Left lung (tissue), 10 donors: ENCODE measurements around the gene HAS3. TPM values are rescaled to one million over a fixed set of nuclear protein-coding genes. Genes with fewer than 3 reads are reported as not detected.
A peak's percentile ranks its signal among the peaks of the same experiment; 100 is the strongest.

Experiments used
- ATAC-seq: fragments of 200-7000 bp; cut with Tn5 transposase; one replicate; pipeline ENCODE4 v1.9.1; 2020; ENCODE audit warnings: moderate library complexity
- DNase-seq, 4 donors: peaks; one replicate each; pipeline ENCODE4 v3.0.0-alpha.2; 2013 to 2020
- H3K27ac ChIP-seq, 2 donors: fragments of 200-600 bp; sonication (generic) in 1 of 2; one replicate each; pipeline versions ENCODE4 v1.5.0 to v1.8.0; 2020 to 2021
- H3K27me3 ChIP-seq, 2 donors: fragments of 200-600 bp; sonication (generic) in 1 of 2; one replicate each; pipeline versions ENCODE4 v1.5.0 to v1.8.0; 2020 to 2021
- H3K36me3 ChIP-seq, 2 donors: fragments of 200-600 bp; sonication (generic) in 1 of 2; one replicate each; pipeline versions ENCODE4 v1.5.0 to v1.8.0; 2020 to 2021
- H3K4me1 ChIP-seq, 2 donors: fragments of 200-600 bp; one replicate each; pipeline ENCODE4 v1.8.0; 2021
- H3K4me3 ChIP-seq, 2 donors: fragments of 200-600 bp; sonication (generic) in 1 of 2; one replicate each; pipeline versions ENCODE4 v1.5.0 to v1.8.0; 2020 to 2021; ENCODE audit warnings: mild to moderate bottlenecking in 1 of 2
- H3K9me3 ChIP-seq, 2 donors: fragments of 200-600 bp; sonication (generic) in 1 of 2; one replicate each; pipeline versions ENCODE4 v1.5.0 to v1.8.0; 2020 to 2021
- CTCF ChIP-seq, 2 donors: fragments of 200-600 bp; sonication (generic) in 1 of 2; IDR thresholded peaks; one replicate each; pipeline versions ENCODE4 v1.5.0 to v1.8.0; 2021; ENCODE audit warnings: antibody characterized with exemption in 2 of 2
- intact Hi-C, 2 donors: fragments of 100-400 bp; cut with DNase I; formaldehyde crosslinking; loops; one replicate each; pipeline versions ENCODE4 v1.11.2 to v1.14.2; 2022
- polyA plus RNA-seq, 6 donors: library from polyadenylated mRNA; unstranded; fragments of 120-200 nt; gene quantifications; one replicate each; pipeline ENCODE4 v1.2.1, GENCODE V29; 2013; ENCODE audit not compliant: insufficient read length in 6 of 6
- total RNA-seq, 2 donors: library from RNA; stranded (reverse); fragmentation: NEBNext Ultra II Directional; extraction: Animal tissue kit (Norgen Biotek cat#: 25700); gene quantifications; one replicate each; pipeline ENCODE4 v1.2.1, GENCODE V29; 2021
- donor health status: DM: no; HTN: yes; CAD: no.
- donor health status: DM: no; HTN: no; CAD: no.

The HAS3 gene
- total and polyA plus RNA-seq, 8 donors, result 13.3 to 202 (median 158) TPM

- TF ChIP-seq CTCF (IDR thresholded peaks at IDR 0.05), result no peak
- ATAC-seq, result no peak
- intact Hi-C loops, result loop anchor here in 1 of 2 donors (10.0 kb wide), 1 partner anchor 216 kb away; no protein-coding TSS in a partner anchor
- peaks cover 0 to 34% of the 10 kb centered on the region in 2 donors for H3K27me3 ChIP-seq
- H3K36me3 ChIP-seq, result peaks cover 0 to 50% of the 10 kb centered on the region in 2 donors
- peak in 1 of 4 donors; percentile 6 for DNase-seq
- H3K4me1 ChIP-seq, result peaks cover 11 to 34% of the 10 kb centered on the region in 2 donors
- no peaks in the 10 kb centered on the region for H3K9me3 ChIP-seq
- H3K4me3 ChIP-seq, result no peak overlapping the region
- H3K27ac ChIP-seq, result no peak overlapping the region
These were observed 5.0 kb downstream of the HAS3 start for GRCh38 chr16:69110406-69110805.

- Histone ChIP-seq H3K9me3 (no peaks in the 10 kb centered on the region), H3K4me3 (no peak overlapping the region), H3K27ac (no peak overlapping the region), H3K27me3 (peaks cover 0 to 25% of the 10 kb centered on the region in 2 donors), H3K4me1 (peaks cover 11 to 26% of the 10 kb centered on the region in 2 donors), H3K36me3 (peaks cover 0 to 59% of the 10 kb centered on the region in 2 donors)
- DNase-seq (peak in 1 of 4 donors; percentile 18), ATAC-seq (no peak)
- intact Hi-C loops, result loop anchor here in 1 of 2 donors (10.0 kb wide), 1 partner anchor 217 kb away; no protein-coding TSS in a partner anchor
- no peak for TF ChIP-seq CTCF (IDR thresholded peaks at IDR 0.05)
These were observed 5.9 kb downstream of the HAS3 start for GRCh38 chr16:69111216-69111875.

GRCh38 chr16:69111876-69112230 is 6.4 kb downstream of the HAS3 start:
- intact Hi-C loops, result loop anchor here in 1 of 2 donors (10.0 kb wide), 1 partner anchor 217 kb away; no protein-coding TSS in a partner anchor
- peaks cover 0 to 64% of the 10 kb centered on the region in 2 donors for H3K36me3 ChIP-seq
- TF ChIP-seq CTCF (IDR thresholded peaks at IDR 0.05), result no peak

GRCh38 chr16:69112285-69113129 is 7.1 kb downstream of the HAS3 start:
- DNase-seq, result peak in 2 of 4 donors; percentile 61 to 85
- Histone ChIP-seq H3K27ac (no peak overlapping the region), H3K27me3 (peaks cover 0 to 14% of the 10 kb centered on the region in 2 donors), H3K4me3 (no peak overlapping the region), H3K4me1 (peaks cover 2 to 14% of the 10 kb centered on the region in 2 donors), H3K9me3 (no peaks in the 10 kb centered on the region), H3K36me3 (peaks cover 0 to 70% of the 10 kb centered on the region in 2 donors)
- peak; percentile 59 to 83 for TF ChIP-seq CTCF (IDR thresholded peaks at IDR 0.05)
- intact Hi-C loops, result loop anchor here in 1 of 2 donors (10.0 kb wide), 1 partner anchor 218 kb away; no protein-coding TSS in a partner anchor
- peak; percentile 70 for ATAC-seq

More at GRCh38 chr16:69111876-69112230, 6.4 kb downstream of the HAS3 start:
- ATAC-seq (no peak), DNase-seq (peak in 1 of 4 donors; percentile 14)
- Histone ChIP-seq H3K4me3 (no peak overlapping the region), H3K27ac (no peak overlapping the region), H3K9me3 (no peaks in the 10 kb centered on the region), H3K4me1 (peaks cover 8 to 20% of the 10 kb centered on the region in 2 donors), H3K27me3 (peaks cover 0 to 20% of the 10 kb centered on the region in 2 donors)
